ENCODE data around the gene ADGRD1. TPM values are rescaled to one million over a fixed set of nuclear protein-coding genes. Genes with fewer than 3 reads are reported as not detected.
A peak's percentile ranks its signal among the peaks of the same experiment; 100 is the strongest.

ADGRD1 gene
- total and polyA plus RNA-seq, 7 donors = 0.46 to 22.5 (median 7.2) TPM

- Histone ChIP-seq H3K36me3 (peaks cover 0 to 12% (median 0%) of the 10 kb centered on the region in 4 donors), H3K9me3 (no peaks in the 10 kb centered on the region), H3K4me3 (no peak overlapping the region), H3K4me1 (peaks cover 0 to 75% (median 63%) of the 10 kb centered on the region in 4 donors), H3K27me3 (no peaks in the 10 kb centered on the region), H3K27ac (peak overlapping the region in 2 of 4 donors; percentile 49 to 67)
- WGBS, 2 donors = 86 to 88% methylated on average over 18 of the region's 18 CpGs
- DNase-seq = no peak
- intact Hi-C loops (cut with DNase I) = no loop called here
- no peak for TF ChIP-seq EP300 (IDR thresholded peaks at IDR 0.05)
- TF ChIP-seq POLR2AphosphoS5 (IDR thresholded peaks at IDR 0.05) = no peak
- no peak for TF ChIP-seq CTCF (IDR thresholded peaks at IDR 0.05)
Observed at GRCh38 chr12:131010396-131011131, 56.9 kb downstream of the ADGRD1 start.

GRCh38 chr12:131011165-131012079 lies 57.7 kb downstream of the ADGRD1 start:
- no peak overlapping the region for H3K4me3 ChIP-seq
- no peaks in the 10 kb centered on the region for H3K9me3 ChIP-seq
- peaks cover 0 to 12% (median 0%) of the 10 kb centered on the region in 4 donors for H3K36me3 ChIP-seq
- TF ChIP-seq POLR2A (IDR thresholded peaks at IDR 0.05) (no peak), POLR2AphosphoS5 (IDR thresholded peaks at IDR 0.05) (peak in 1 of 4 donors; percentile 34)
- no peaks in the 10 kb centered on the region for H3K27me3 ChIP-seq
- H3K4me1 ChIP-seq = peaks cover 0 to 67% (median 59%) of the 10 kb centered on the region in 4 donors
- WGBS, 2 donors = 89 to 92% methylated on average over 40 of the region's 40 CpGs
- peak overlapping the region; percentile 17 to 71 (median 58) for H3K27ac ChIP-seq
- peak; percentile 89 for DNase-seq
- intact Hi-C loops (cut with DNase I) = no loop called here

- Histone ChIP-seq H3K36me3 (peaks cover 0 to 12% (median 0%) of the 10 kb centered on the region in 4 donors), H3K4me3 (no peak overlapping the region), H3K4me1 (peaks cover 0 to 56% (median 49%) of the 10 kb centered on the region in 4 donors), H3K27me3 (no peaks in the 10 kb centered on the region), H3K27ac (peak overlapping the region in 3 of 4 donors; percentile 34 to 71 (median 67)), H3K9me3 (no peaks in the 10 kb centered on the region)
- peak; percentile 27 to 87 (median 66) for TF ChIP-seq POLR2AphosphoS5 (IDR thresholded peaks at IDR 0.05)
- TF ChIP-seq CTCF (IDR thresholded peaks at IDR 0.05) = no peak
- peak in 2 of 4 donors; percentile 43 to 91 for TF ChIP-seq EP300 (IDR thresholded peaks at IDR 0.05)
- no peak for TF ChIP-seq POLR2A (IDR thresholded peaks at IDR 0.05)
- intact Hi-C loops (cut with DNase I) = no loop called here
- DNase-seq = no peak
- WGBS, 2 donors = 81 to 82% methylated on average over 23 of the region's 23 CpGs
Observed at GRCh38 chr12:131012279-131013069, 58.8 kb downstream of the ADGRD1 start.

- WGBS, 2 donors = 76 to 86% methylated on average over 7 of the region's 7 CpGs
- Histone ChIP-seq H3K9me3 (no peaks in the 10 kb centered on the region), H3K27ac (peak overlapping the region in 2 of 4 donors; percentile 67 to 71), H3K36me3 (peaks cover 0 to 12% (median 0%) of the 10 kb centered on the region in 4 donors), H3K4me1 (peaks cover 0 to 50% (median 42%) of the 10 kb centered on the region in 4 donors), H3K27me3 (no peaks in the 10 kb centered on the region), H3K4me3 (no peak overlapping the region)
- intact Hi-C loops (cut with DNase I) = no loop called here
- no peak for DNase-seq
- TF ChIP-seq EP300 (IDR thresholded peaks at IDR 0.05) (no peak), POLR2A (IDR thresholded peaks at IDR 0.05) (no peak), POLR2AphosphoS5 (IDR thresholded peaks at IDR 0.05) (no peak), CTCF (IDR thresholded peaks at IDR 0.05) (no peak)
Observed at GRCh38 chr12:131013118-131013517, 59.4 kb downstream of the ADGRD1 start.
